ENCODE results near the gene DNER. TPM values are rescaled to one million over a fixed set of nuclear protein-coding genes. Genes with fewer than 3 reads are reported as not detected.

Gene DNER
- total and polyA plus RNA-seq, 2 donors (not counting 3 experiments of a cell fraction or from before 2014, with no cell fraction given), result 0.01 TPM; not detected in 1

DNA sequence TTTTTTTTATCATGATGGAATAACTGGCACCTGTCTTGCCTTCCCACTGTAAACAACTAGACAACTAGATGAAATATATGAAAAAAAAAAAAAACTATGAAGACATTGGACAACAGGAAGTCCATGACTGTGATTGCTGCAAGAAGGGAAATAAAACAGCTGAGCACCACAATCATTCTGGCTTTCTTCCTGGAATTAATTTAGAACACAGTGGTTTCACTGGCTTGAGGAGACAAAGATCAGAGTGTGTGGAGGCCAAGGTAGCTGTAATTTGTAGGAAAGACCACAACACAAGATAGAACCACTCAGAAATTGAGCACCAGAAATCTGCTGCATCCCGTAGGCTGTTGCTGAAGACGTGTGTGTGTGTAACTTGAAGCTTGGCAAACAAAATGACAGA, 322.2 kb downstream of the DNER start:
- H2AFZ ChIP-seq (ENCODE audit: low read depth, low read length), result no peak overlapping the region

More for the DNA sequence above, 322.2 kb downstream of the DNER start:
- H3K9me3 ChIP-seq (replicated peaks; ENCODE audit: control insufficient read depth, insufficient read depth, low read length), result peaks cover 3% of the 10 kb centered on the region
- no peak overlapping the region for H3K27ac ChIP-seq (ENCODE audit: insufficient read depth, low read depth, low read length)
- TF ChIP-seq POLR2A (IDR thresholded peaks at IDR 0.05; ENCODE audit: low read depth, low read length), result no peak
- no peak for TF ChIP-seq FOS (IDR thresholded peaks at IDR 0.05; ENCODE audit: borderline replicate concordance, insufficient read depth, low read length)
- TF ChIP-seq, protein P1, sequence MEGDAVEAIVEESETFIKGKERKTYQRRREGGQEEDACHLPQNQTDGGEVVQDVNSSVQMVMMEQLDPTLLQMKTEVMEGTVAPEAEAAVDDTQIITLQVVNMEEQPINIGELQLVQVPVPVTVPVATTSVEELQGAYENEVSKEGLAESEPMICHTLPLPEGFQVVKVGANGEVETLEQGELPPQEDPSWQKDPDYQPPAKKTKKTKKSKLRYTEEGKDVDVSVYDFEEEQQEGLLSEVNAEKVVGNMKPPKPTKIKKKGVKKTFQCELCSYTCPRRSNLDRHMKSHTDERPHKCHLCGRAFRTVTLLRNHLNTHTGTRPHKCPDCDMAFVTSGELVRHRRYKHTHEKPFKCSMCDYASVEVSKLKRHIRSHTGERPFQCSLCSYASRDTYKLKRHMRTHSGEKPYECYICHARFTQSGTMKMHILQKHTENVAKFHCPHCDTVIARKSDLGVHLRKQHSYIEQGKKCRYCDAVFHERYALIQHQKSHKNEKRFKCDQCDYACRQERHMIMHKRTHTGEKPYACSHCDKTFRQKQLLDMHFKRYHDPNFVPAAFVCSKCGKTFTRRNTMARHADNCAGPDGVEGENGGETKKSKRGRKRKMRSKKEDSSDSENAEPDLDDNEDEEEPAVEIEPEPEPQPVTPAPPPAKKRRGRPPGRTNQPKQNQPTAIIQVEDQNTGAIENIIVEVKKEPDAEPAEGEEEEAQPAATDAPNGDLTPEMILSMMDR (IDR thresholded peaks at IDR 0.05; ENCODE audit: extremely low read depth in 1 of 2, insufficient read depth in 1 of 2, low read depth in 1 of 2, low read length in 2 of 2), result no peak
- no peak for TF ChIP-seq GATA2 (IDR thresholded peaks at IDR 0.05; ENCODE audit: insufficient read depth, insufficient read length, low read depth, low read length)
- no peak for TF ChIP-seq MYC (IDR thresholded peaks at IDR 0.05; ENCODE audit: low read depth, low read length)
- no peak for TF ChIP-seq EZH2 (IDR thresholded peaks at IDR 0.05; ENCODE audit: borderline replicate concordance, low read depth, low read length, severe bottlenecking)
- TF ChIP-seq MAX (IDR thresholded peaks at IDR 0.05; ENCODE audit: insufficient read depth, insufficient read length), result no peak
- TF ChIP-seq JUN (IDR thresholded peaks at IDR 0.05; ENCODE audit: borderline replicate concordance, insufficient read depth, insufficient read length, low read depth), result no peak
- TF ChIP-seq POLR2AphosphoS5 (IDR thresholded peaks at IDR 0.05; ENCODE audit: insufficient read depth, low read depth, low read length), result no peak
- ChIA-PET POLR2A (no interaction called here), CTCF (no interaction called here)
- H3K36me3 ChIP-seq (ENCODE audit: control insufficient read depth in 2 of 2, extremely low read depth in 1 of 2, insufficient read depth in 2 of 2, low read length in 2 of 2), result no peaks in the 10 kb centered on the region
- intact Hi-C loops (cut with micrococcal nuclease), result no loop called here
- H3K4me2 ChIP-seq (ENCODE audit: insufficient read depth, low read length), result no peak overlapping the region
- BruUV-seq (replicated peaks), result no TSS peak
- no peak overlapping the region for H3K9ac ChIP-seq (replicated peaks; ENCODE audit: extremely low read depth, insufficient read depth, low read length)
- no peaks in the 10 kb centered on the region for H3K79me2 ChIP-seq (ENCODE audit: control insufficient read depth, insufficient read depth, low read length)
- H3K9me1 ChIP-seq (replicated peaks; ENCODE audit: control insufficient read depth, extremely low read depth, insufficient read depth, low read length), result no peaks in the 10 kb centered on the region
- no peak for FAIRE-seq
- no peaks in the 10 kb centered on the region for H4K20me1 ChIP-seq (replicated peaks; ENCODE audit: control insufficient read depth, extremely low read depth, insufficient read depth, low read length)
- dilution Hi-C loops (cut with MboI; ENCODE audit: extremely low pct_ligation_motif_present, low sequenced_read_pairs), result no loop called here
- no peak for DNase-seq (ENCODE audit: low read depth, low spot score)
- H3K4me3 ChIP-seq (replicated peaks in 1 of 3; ENCODE audit: insufficient read depth in 1 of 3, low read depth in 1 of 3, low read length in 3 of 3), result no peak overlapping the region
- no peaks in the 10 kb centered on the region for H3K27me3 ChIP-seq (ENCODE audit: control insufficient read depth in 2 of 2, insufficient read depth in 2 of 2, low read length in 2 of 2)
- no peaks in the 10 kb centered on the region for H3K4me1 ChIP-seq (ENCODE audit: control insufficient read depth, extremely low read depth, insufficient read depth, low read length)
